Tongue (tissue), 2 donors: Measurements from ENCODE around the gene MBTPS2. TPM values are rescaled to one million over a fixed set of nuclear protein-coding genes. Genes with fewer than 3 reads are reported as not detected.
"Not testable (repeated sequence)": the region's sequence is repeated elsewhere in the genome, so short reads cannot be mapped to it uniquely, and the experiment has no call there.

ENCODE experiments used
- DNase-seq: peaks from one replicate; pipeline ENCODE4 v3.0.0-alpha.2; 2015
- total RNA-seq: library from RNA; depleted of rRNA; stranded (reverse); fragments of >200 nt; gene quantifications from one replicate; pipeline ENCODE4 v1.2.3, GENCODE V29; 2014

Gene MBTPS2
- total RNA-seq, 1 donor from 2014 or later: 19.4 TPM

DNA sequence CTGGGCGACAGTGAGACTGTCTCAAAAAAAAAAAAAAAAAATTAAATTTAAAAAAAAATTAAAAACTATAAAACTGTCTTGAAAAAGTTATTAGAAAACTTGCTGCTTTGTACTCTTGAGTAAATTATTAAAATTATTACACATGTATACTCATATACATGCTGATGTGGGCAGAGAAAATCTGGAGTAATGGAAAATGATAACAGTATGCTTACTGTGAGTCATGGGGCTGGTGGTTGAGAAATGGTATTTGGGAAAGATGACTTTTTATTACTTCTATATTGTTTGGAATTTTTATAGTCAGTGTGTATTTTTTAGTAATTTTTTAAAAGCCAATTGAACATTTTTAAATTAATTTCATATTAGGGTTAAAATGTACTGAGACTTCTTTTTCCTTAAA is 23.8 kb downstream of the MBTPS2 start:
- DNase-seq: no peak

DNA sequence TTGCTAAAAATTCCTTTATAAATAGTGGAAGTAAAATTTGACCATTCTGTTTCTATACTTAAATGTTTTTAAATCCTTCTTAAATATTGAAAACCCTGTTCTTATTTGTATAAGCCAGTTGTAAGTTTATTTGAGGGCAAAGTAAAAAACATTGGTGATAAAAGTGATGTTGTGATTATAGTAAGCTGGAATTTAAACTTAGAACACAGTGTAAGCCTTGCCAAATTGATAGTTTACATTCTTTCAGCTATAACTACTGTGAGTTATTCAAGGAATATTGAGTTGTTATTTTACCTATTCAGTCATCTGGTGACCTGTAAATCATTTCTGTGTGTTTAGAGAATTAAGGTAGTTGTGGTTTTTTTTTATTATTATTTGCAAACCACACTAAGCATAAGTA is 26.0 kb downstream of the MBTPS2 start:
- no peak for DNase-seq

DNA sequence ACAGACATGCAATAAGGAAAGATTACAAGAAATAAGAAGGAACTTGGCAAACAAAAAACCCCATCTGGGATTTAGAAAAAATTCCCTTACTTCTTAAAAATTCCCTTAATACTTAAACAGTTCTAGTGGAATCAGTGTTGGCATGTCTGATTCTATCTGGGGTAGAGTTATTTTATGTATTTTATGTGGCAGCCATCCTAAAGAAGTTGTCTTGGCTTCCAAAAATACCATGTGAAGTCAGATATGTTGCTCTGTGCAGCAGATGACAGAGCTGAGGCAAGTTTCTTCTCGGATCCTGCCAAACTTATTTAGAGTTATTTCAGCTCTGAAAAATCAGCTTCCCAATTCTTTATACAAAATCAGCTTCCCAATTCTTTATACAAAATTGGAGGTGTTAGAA is 31.1 kb downstream of the MBTPS2 start:
- DNase-seq: peak; percentile 8

- DNase-seq: no peak
Observed at GRCh38 chrX:21873063-21873775, 33.8 kb downstream of the MBTPS2 start.

- not testable (repeated sequence) for DNase-seq
Observed at GRCh38 chrX:21874182-21874581, 34.8 kb downstream of the MBTPS2 start.

- peak; percentile 6 for DNase-seq
Observed at GRCh38 chrX:21875013-21875412, 35.6 kb downstream of the MBTPS2 start.

GRCh38 chrX:21881881-21882574 is 42.6 kb downstream of the MBTPS2 start:
- DNase-seq: no peak

DNA sequence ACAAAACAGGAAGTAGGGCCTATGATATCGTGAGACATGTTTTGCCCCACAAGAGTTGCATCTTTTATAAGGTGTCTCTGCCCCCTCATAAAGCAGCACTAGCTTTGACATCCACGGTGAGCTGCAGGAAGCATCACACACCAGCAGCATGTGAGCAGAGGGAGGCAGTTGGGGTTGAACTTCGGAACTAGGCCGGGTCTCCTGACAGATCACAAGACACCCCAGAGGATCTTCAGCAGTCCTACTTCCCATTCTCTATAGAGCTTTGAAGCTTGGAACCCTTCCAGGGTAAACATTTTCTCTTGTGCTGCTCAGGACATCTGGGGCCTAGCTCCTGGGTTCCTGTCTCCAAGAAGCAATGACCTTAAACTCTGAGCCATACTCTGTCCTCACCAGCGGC is 43.8 kb downstream of the MBTPS2 start:
- no peak for DNase-seq

DNA sequence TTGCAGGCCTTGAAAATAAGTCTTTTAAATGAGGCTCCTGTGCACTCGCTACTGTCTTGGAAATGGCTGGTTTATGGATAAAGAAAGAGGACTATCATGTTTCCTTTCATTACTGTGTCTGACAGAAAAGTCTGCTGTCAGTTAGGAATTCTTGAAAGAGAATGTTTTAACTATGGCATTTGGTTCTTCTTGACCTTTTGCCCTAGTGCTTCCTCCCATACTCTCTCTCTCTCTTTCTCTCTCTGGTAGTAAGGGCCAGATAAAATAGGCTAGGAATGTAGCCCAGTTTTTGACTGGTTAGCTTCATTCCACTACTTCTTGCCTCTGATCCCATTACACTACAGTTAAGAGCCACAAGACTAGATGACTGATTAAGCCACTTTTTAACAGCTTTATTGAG is 46.2 kb downstream of the MBTPS2 start:
- DNase-seq: no peak

- DNase-seq: no peak
Observed at GRCh38 chrX:21905313-21905712, 65.9 kb downstream of the MBTPS2 start.

DNA sequence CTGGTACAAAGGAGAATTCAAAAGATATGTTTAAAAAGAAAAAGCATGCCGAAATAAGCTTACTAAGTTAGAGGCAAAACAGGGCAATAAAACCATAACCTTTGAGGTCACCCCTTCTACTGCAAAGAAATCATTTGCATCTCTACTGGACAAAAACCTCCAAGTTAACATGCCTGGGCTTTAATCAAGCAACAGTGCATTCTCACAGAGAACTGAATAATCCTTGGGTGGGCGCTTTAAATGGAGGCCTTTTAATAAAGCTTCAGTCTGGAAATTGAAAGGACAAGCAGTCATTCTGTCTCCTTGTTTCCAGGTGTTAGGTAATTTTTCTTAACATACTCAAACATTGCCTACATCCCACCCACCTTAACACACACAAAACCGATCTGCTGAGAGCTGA is 66.5 kb downstream of the MBTPS2 start:
- no peak for DNase-seq

DNA sequence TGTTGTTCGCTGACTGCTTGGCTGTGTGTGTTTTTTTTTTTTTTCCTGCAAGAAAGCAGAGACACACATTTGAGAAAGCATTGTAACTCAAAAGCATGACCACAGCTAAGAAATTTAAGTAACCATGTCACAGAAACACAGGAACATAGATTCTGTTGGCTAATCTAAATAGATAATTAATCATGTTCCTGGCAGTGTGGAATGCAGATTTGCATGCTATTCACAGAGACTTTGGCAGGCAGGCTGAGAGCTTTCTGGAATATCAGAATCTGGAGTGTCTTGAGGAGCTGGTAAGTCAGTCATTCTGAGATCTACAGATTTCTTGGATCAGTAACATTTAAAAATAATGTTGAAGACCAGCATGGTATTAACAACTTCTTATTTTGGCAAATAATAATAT is 67.8 kb downstream of the MBTPS2 start:
- peak; percentile 35 for DNase-seq

DNA sequence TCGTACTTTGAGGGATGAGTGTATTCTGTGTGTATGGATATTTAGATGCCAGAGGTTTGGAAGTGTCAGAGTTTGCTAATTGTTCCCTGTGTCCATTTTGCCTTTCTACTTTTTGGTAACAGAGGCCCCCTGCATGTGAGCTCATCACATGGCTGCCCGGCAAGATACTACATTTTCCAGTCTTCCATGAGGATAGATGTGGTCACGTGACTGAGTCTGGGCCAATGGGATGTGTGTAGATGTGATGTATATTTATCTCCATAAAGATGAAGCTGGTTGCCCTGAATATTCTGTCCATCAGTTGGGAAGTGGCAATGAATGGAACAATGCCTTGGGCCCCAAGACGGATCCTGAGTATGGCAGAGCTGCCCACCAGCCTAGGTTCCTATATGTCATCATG is 72.1 kb downstream of the MBTPS2 start:
- no peak for DNase-seq

DNA sequence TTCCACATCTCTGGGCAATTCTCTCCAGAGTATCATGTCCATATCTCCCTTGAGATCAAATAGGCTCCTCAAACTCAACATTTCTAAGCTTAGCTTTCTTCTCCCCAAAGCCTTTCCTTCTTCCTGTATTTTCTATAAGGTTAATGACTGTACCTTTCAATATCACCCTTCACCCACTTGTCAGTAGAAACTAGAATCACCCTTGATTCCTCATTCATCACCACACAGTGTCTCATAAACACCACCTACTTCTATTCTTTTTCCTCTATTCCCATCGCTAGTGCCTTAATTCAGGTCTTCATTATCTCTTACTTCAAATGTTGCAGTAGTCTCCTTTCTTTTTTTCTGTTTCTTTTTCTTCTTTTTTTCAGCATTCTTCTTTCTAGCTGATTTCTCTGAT is 72.8 kb downstream of the MBTPS2 start:
- DNase-seq: no peak

DNA sequence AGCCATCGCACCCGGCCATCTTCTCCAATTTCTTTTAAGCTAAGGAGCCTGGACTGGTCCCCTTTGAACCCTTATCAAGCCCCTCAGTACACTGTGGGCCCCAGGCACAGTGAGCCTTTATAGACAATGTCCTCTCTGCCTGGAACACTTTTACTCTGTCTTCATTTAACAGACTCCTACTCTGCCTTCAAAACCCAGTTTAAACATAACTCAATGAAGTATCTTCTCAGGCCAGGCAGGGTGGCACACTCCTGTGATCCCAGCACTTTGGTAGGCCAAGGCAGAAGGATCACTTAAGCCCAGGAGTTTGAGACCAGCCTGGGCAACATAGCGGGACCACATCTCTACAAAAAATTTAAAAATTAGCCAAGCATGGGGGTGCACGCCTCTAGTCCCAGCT is 73.6 kb downstream of the MBTPS2 start:
- no peak for DNase-seq

DNA sequence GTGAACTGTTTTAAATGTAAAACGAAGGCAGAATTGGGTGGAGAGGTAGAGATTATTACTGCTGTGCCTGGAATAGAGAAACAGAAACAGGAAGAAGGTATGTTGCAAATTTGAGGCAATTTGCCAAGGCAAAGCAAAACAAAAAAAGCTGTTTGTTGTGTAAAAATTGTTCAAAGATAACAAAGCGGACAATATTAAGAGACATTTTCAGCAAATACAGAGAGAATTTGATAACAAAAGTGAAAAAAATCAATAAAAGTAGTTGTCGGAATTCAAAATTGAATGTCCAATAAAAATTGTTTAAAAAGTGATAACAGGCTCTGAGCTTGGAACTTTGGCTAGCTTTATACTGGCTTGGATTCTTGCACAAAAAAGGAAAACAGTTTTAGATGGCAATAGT is 86.7 kb downstream of the MBTPS2 start:
- no peak for DNase-seq

DNA sequence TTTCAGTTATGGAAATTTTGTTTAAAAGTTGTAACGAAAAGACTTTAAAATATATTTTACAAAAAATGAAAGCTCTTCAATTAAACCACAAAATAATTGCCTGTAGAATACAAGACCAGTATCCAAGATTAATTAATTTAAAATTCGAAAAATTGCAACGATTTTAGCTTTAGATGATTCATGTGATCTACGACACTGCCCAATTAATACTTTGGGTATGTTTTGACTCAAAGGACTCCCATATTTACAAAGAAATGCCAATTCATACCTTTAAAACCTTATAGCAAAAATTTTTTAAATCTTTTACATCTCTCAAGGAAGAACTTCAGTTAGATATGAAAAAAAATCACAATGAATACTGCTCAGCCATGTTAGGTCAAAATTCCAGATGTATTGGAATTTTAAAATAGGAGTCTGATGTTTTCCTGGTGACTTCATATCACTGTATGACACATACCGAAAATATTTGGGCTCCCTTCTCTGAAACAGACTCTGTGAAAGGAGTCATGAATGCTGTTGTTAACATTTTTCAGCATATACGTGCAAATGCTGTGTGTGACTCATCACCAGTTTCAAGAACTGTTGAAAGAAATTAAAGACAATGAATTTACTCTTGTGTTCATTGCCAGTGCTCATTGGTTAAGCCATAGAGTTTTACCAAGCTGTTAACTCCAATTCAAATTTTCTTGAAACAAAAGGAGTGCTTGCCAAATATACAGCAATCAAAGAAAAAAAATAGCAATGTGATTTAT is 87.3 kb downstream of the MBTPS2 start:
- peak; percentile 64 for DNase-seq

- DNase-seq: no peak
Observed at GRCh38 chrX:21929209-21929608, 89.8 kb downstream of the MBTPS2 start.

GRCh38 chrX:21930986-21931385 is 91.6 kb downstream of the MBTPS2 start:
- no peak for DNase-seq

DNA sequence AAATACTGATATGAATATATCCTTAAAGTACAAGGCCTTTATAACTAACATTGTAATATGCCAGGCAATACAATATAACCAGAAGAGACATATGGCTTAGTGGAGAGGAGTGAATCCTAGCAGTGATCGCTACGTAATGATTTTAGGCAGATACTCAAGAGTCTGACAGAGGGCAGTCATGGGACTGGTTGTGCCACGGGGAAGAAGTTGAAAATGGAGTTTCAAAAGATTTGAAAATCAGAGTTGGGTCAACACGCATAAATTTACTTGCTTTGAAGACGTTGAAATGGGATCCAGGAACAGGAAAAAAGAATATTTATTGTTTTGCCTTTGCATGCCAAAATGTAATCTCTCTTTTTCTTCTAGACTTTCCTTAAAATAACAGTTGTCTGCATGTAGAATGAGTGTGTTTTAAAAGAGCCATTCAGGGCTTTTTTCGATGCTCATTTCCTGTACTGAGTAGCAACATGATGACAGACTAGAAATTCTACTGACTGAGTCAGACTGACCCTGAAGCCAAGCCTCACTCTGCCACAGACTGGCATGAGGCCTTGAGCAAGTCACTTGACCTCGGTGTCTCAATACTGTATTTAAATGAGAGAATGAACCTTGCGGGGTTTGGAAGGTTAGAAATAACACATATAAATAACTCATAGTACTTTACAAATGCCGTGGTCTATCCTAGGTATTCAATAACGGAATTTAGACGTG is 93.0 kb downstream of the MBTPS2 start:
- DNase-seq: no peak

- no peak for DNase-seq
Observed at GRCh38 chrX:21933077-21933476, 93.7 kb downstream of the MBTPS2 start.

DNA sequence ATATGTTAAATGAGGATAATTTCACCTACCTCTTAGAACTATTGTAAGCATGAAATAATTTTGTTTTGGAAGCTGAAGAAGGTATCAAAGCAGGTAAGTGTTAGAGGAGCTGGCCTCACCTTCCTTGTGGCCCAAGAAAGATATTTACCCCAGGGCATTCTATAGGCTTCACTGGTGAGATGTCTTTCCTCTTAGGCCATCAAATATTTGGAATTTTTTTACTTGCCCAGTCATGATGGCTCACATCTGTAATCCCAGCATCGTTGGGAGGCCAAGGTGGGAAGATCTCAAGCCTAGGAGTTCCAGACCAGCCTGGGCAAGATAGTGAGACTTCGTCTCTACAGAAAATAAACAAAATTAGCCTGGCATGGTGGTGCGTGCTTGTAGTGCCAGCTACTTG is 95.0 kb downstream of the MBTPS2 start:
- no peak for DNase-seq
